ENCODE measurements around the gene MAPK8.

DNA sequence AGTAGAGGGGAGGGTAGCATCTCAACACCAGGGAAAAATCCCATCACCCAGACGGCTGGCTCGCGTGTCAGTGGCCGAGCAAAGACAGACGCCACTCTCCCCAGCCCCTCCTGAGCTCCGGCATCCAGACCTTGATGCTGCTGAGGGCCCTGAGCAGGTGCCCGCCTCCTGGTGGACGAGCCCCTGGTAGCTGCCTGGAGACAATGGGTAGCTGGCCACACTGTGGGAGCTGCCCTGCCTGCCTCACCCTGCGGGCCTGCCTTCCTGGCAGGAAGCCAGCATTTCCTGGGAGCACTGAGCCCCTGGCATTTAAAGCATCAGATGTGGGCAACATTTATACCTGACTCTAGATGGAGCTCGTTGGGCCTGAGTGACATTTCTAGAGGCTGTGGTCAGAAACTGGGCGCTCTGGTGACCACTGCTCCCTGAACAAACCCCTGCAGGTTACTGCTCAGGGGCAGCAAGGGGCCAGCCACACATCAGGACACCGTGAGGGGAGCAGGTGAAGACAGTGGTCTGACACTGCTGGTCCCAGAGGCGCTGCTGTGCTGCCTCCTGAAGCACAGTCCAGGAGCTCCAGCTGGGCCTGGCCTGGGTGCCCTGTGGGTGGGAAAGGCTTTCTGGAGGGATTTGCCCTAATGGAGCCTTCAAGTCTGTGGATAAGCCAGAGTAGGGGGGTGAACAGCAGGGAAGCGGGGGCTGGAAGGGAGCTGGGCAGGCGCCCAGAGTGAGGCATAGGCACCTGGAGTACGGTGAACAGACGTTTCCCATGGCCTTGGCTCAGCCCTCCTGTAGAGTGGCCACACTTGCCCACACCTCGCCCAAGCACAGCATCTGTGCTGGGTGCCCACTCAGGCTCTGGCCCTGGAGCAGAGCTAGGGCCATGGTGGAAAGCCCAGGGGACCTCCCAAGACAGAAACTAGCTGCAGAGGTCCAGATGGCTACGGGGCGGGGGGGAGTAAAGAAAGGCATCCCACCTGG lies 138.7 kb downstream of the MAPK8 start:
- TF ChIP-seq, protein P1, sequence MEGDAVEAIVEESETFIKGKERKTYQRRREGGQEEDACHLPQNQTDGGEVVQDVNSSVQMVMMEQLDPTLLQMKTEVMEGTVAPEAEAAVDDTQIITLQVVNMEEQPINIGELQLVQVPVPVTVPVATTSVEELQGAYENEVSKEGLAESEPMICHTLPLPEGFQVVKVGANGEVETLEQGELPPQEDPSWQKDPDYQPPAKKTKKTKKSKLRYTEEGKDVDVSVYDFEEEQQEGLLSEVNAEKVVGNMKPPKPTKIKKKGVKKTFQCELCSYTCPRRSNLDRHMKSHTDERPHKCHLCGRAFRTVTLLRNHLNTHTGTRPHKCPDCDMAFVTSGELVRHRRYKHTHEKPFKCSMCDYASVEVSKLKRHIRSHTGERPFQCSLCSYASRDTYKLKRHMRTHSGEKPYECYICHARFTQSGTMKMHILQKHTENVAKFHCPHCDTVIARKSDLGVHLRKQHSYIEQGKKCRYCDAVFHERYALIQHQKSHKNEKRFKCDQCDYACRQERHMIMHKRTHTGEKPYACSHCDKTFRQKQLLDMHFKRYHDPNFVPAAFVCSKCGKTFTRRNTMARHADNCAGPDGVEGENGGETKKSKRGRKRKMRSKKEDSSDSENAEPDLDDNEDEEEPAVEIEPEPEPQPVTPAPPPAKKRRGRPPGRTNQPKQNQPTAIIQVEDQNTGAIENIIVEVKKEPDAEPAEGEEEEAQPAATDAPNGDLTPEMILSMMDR (conservative IDR thresholded peaks at IDR 0.05; ENCODE audit: low read length), result no peak
- TF ChIP-seq EZH2phosphoT487 (IDR thresholded peaks at IDR 0.05; ENCODE audit: borderline replicate concordance, low read depth, low read length), result no peak

Data from OCI-LY7 (cell line).